GM06990 (cell line): ENCODE results near the gene ZBTB18.

Experiments
- DNase-seq: peaks from one replicate; pipeline ENCODE4 v3.0.0-alpha.2; 2011; ENCODE audit not compliant: insufficient read length; ENCODE audit errors: extremely low read depth
- H3K27me3 ChIP-seq: replicated peaks from 2 replicates; pipeline ENCODE4 v1.6.0; 2011; ENCODE audit warnings: low read length; ENCODE audit not compliant: control insufficient read depth, insufficient read depth
- H3K36me3 ChIP-seq: 2 replicates; pipeline ENCODE4 v1.5.1; 2011; ENCODE audit warnings: low read length; ENCODE audit not compliant: control insufficient read depth, insufficient read depth
- H3K4me3 ChIP-seq: replicated peaks from 2 replicates; pipeline ENCODE4 v1.5.1; 2011; ENCODE audit warnings: low read depth, mild to moderate bottlenecking, control low read depth, low read length
- TF ChIP-seq, protein P1 (sequence below): IDR thresholded peaks from 2 replicates; pipeline ENCODE4 v1.5.1; 2011; ENCODE audit warnings: low read length, control low read depth, mild to moderate bottlenecking, inconsistent platforms; ENCODE audit not compliant: insufficient read depth, poor library complexity, severe bottlenecking

The ZBTB18 gene

DNA sequence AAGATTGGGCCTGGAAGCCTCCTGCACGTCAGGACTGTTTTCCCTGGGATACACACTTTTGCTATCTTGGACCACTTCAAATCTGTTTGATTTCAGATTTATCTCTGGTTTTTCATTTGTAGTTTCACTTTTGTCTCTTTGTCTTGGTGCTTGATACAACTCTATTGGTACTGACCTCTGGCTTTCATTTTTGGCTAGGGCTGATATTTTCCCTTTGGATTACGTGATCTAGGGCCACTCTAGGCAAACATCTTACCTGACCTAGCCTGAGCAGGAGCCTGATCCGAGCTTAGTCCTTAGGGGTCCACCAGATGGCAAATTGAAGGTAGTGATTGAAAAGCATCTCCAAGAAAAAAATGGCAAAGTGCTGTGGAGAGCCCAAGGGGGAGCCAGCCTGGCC, 39.6 kb downstream of the ZBTB18 start:
- TF ChIP-seq, protein P1, sequence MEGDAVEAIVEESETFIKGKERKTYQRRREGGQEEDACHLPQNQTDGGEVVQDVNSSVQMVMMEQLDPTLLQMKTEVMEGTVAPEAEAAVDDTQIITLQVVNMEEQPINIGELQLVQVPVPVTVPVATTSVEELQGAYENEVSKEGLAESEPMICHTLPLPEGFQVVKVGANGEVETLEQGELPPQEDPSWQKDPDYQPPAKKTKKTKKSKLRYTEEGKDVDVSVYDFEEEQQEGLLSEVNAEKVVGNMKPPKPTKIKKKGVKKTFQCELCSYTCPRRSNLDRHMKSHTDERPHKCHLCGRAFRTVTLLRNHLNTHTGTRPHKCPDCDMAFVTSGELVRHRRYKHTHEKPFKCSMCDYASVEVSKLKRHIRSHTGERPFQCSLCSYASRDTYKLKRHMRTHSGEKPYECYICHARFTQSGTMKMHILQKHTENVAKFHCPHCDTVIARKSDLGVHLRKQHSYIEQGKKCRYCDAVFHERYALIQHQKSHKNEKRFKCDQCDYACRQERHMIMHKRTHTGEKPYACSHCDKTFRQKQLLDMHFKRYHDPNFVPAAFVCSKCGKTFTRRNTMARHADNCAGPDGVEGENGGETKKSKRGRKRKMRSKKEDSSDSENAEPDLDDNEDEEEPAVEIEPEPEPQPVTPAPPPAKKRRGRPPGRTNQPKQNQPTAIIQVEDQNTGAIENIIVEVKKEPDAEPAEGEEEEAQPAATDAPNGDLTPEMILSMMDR: no peak
- no peaks in the 10 kb centered on the region; the same call in 1 of the 2 replicates for H3K27me3 ChIP-seq
- no peak for DNase-seq
- H3K4me3 ChIP-seq: no peak overlapping the region
- H3K36me3 ChIP-seq: no peaks in the 10 kb centered on the region

DNA sequence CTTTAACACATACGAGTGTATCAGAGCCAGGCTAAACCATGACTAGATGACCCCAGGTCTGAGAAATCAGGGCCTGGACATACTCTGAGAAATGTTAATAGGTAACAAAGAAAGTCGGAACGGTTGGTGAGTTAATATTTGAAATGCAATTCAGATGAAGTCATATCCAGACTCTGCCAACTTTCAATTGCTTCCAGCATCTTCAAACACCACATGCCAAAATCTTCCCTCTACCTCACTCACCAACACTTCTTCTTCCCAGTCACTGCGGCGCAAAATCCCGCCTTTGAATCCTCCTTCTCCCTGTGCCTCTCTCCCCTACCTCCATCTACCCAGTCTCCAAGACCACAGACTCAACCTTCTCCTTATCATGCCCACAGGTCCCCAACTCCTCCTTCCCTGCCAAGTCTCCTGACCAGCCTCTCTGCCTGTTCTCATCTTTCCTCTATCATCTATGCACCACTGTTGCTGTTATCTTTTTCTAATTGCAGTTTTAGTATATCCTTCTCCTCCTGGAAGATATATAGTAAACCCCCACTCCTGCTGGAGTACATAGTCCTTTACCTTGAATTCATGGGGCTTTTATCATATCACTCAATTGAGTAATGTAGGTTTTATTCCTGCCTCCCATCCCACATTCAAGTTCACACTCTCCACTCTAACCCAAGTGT, 41.3 kb downstream of the ZBTB18 start:
- DNase-seq: no peak
- Histone ChIP-seq H3K36me3 (no peaks in the 10 kb centered on the region), H3K27me3 (no peaks in the 10 kb centered on the region; the same call in 1 of the 2 replicates), H3K4me3 (no peak overlapping the region)
- TF ChIP-seq, protein P1: no peak

DNA sequence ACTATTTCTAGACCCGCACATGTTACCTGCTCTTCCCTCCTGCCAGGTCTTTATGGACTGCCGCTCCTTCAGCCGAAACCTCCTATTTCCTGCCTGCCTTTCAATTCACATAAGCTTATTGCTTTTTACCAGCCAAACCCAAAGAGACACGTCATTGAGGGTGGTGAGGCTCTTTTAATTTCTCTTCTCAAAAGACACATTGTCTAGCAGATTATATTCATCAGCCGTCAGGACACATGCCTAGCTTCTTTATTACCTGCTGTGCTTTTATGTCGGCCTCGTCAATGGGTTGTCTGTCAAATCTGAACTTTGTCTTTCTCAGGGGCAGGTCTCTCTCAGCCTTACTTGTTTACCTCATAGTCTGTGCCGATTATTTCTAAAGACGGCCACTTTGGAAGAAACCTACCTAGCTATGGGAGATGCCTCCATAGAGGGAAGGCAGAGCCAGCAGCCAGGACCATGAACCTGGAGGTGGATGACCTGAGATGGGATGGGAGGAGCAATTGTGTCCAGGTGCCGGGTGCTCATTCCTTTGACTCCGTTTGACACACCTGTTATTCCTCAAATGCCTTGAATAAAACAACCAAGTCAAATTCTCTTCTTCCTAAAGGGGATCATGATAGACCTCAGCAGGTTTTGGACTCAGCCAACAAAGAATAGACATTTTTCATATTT, 42.0 kb downstream of the ZBTB18 start:
- no peaks in the 10 kb centered on the region; the same call in 1 of the 2 replicates for H3K27me3 ChIP-seq
- DNase-seq: no peak
- no peaks in the 10 kb centered on the region for H3K36me3 ChIP-seq
- TF ChIP-seq, protein P1: no peak
- H3K4me3 ChIP-seq: no peak overlapping the region

DNA sequence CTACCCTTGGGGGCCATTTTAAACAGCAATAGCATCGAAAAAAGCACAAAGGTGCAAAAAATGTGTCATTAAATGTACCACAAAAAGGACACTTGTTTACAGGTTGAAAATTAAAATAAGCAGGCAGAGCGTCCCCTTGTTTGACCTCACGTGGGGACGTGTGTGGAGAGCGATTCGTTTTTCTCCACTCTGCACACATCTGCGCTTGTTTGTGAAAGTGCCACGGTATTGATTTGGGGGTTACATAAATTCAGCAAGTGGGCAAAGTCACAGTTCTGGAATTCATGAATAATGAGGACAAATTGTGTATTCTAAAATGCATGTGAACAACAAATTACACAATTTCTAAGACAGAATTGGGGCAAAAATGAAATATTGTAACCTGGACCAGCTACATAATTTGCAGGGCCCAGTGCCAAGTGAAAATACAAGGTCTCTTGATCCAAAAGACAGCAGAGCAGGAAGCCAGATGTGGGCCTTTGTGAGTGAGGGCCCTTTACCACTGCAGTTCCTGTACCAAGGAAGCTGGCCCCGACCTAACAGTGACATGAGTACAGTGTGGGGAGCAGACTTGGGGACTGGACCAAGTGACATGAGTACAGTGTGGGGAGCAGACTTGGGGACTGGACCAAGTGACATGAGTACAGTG, 43.9 kb downstream of the ZBTB18 start:
- DNase-seq: no peak
- H3K27me3 ChIP-seq: peaks cover 1% of the 10 kb centered on the region; the same call in 1 of the 2 replicates
- TF ChIP-seq, protein P1: no peak
- H3K4me3 ChIP-seq: no peak overlapping the region
- H3K36me3 ChIP-seq: no peaks in the 10 kb centered on the region

DNA sequence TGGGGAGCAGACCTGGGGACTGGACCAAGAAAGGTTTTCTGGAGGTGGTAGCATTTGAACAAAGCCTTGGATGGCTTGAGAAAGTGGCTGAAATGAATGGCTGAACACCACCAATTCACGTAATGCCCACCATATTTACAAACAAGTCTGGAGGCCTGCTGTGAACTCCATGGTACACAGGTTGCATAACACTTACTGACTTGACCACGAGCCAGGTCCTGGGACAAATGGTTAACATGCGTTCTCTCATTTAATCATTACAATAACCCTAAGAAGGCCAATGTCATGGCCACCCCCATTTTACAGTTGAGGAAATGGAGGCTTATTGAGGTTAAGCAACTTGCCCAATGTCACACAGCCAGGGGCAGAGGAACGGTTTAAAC, 44.4 kb downstream of the ZBTB18 start:
- H3K4me3 ChIP-seq: no peak overlapping the region
- TF ChIP-seq, protein P1: no peak
- H3K27me3 ChIP-seq: peaks cover 1% of the 10 kb centered on the region
- DNase-seq: no peak
- no peaks in the 10 kb centered on the region for H3K36me3 ChIP-seq
